GM12892 (cell line): Measurements from ENCODE around the gene ADGRB3.
"Not testable (repeated sequence)": the region's sequence is repeated elsewhere in the genome, so short reads cannot be mapped to it uniquely, and the experiment has no call there.

Source experiments
- DNase-seq: peaks from one replicate; pipeline ENCODE4 v3.0.0; 2011; ENCODE audit not compliant: insufficient read length
- FAIRE-seq: peaks from 2 replicates; lab custom pipeline; 2011; peaks lifted over from hg19 to GRCh38; lab: Jason Lieb, UNC
- POLR2A ChIP-seq: IDR thresholded peaks from 2 replicates; pipeline ENCODE4 v1.6.1; 2011; ENCODE audit warnings: low read depth, low read length, control low read depth
- POLR2AphosphoS5 ChIP-seq: IDR thresholded peaks from 2 replicates; pipeline ENCODE4 v1.6.1; 2011; ENCODE audit warnings: low read depth, low read length, control low read depth
- TAF1 ChIP-seq: IDR thresholded peaks from 2 replicates; pipeline ENCODE4 v1.6.1; 2011; ENCODE audit warnings: low read depth, mild to moderate bottlenecking, control low read depth, low read length, borderline replicate concordance

Gene ADGRB3

DNA sequence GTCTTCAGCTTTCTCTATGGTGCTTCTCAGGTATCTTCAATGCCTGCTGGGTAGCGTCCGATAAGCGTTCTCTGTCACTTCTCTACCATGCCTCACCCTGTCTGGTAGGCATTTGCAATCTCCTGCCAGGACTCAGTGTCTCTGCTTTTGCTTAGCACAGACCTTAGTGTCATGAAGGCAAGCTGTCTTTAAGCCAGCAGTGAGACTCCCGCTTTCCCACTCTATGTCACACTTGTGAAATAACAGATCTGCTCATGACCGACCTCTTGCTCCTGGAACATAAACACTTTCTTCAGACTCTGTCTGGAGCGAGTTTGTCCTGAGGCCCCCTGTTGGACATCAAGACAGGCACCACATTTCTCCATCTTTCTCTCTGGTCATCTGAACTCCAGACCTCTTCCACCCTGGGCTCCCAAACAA lies 17.0 kb downstream of the ADGRB3 start:
- TF ChIP-seq POLR2AphosphoS5: no peak
- no peak for TF ChIP-seq POLR2A
- TF ChIP-seq TAF1: no peak
- no peak for FAIRE-seq
- DNase-seq: no peak

DNA sequence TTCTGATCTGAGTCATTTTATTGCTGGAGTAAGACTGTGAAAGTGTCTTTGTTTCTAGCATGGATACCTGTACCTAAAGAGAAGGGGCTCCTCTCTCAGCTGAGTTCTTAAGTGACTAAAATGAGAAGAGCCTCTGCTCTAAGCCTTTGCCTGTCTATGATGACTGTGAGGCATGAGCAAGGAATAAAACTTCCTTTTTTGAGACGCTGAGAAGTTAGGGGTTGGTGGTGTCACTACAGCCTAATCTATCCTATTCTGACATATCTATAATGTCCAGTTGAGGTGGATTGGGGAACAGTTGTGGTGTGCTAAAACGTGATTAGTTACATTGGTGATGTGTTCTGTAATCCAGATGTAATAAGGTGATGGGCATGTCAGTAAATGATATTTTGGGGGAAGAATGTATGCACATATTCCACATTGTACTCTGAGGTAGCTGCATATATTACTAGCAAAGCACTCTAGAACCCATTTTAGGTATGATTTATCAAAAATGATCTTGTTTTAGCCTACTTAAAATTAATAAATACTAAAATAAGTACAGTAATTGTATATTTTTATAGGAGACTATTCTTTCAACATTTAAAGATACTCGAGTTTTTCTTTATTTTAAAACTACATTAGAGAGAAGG lies 18.1 kb downstream of the ADGRB3 start:
- FAIRE-seq (no peak), DNase-seq (no peak)
- no peak for TF ChIP-seq POLR2AphosphoS5
- no peak for TF ChIP-seq POLR2A
- TF ChIP-seq TAF1: no peak

DNA sequence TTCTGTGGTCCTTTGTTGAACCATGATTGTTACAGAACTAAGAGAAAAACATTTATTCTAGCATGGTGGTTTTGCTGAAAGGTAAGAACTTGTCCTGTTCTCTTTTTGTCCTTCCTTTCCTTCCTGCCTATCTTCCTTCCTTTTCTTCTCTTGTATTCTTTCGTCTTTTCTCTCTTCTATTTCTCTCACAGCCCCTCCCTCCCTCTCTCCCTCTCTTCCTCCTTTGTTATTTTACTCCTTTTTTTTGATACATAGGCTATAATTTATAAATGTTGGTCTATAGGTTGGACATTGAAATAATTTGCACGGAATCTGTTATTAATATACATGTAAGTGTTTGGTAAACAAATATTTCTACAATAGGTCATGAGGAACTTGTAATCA lies 18.6 kb downstream of the ADGRB3 start:
- TF ChIP-seq POLR2A: no peak
- no peak for TF ChIP-seq POLR2AphosphoS5
- no peak for TF ChIP-seq TAF1
- FAIRE-seq (no peak), DNase-seq (no peak)

DNA sequence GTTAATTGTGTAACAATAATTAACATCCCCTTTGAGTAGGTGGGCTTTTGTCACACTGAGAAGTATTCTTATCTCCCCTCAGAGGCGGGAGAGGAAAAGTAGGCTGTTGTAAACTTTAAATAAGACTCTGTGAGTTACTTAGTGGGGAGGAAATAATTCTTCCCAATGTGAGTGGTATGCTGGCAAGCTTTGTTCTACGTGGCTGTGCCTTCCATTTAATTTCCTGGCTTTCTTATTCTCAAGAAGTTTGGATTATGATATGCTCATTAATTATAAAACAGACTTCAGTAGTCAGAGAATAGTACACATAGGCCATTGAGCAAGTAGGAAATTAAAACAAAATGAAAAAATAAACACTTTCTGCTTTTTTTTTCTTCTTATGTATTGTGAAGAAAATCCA lies 19.1 kb downstream of the ADGRB3 start:
- FAIRE-seq (no peak), DNase-seq (no peak)
- TF ChIP-seq POLR2AphosphoS5 (no peak), POLR2A (no peak), TAF1 (no peak)

DNA sequence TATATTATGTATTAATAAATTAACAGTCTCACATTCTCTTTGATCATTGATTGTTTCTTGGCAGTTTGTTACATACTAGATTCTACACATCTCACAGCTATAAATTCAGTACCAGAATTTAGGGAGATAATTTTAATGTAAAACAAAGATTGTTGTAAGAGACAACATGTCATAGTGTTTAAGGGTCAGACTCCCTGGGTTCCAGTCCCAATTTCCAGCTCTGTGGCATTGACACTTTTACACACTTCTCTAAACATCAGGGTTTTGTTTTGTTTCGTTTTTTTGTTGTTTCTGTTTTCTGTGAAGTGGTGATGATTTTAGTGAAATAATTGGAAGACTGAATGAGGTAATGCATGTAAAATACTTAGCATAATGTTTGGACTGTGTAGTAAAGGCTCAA lies 19.9 kb downstream of the ADGRB3 start:
- DNase-seq: no peak
- no peak for TF ChIP-seq POLR2AphosphoS5
- no peak for TF ChIP-seq POLR2A
- TF ChIP-seq TAF1: no peak
- no peak for FAIRE-seq

DNA sequence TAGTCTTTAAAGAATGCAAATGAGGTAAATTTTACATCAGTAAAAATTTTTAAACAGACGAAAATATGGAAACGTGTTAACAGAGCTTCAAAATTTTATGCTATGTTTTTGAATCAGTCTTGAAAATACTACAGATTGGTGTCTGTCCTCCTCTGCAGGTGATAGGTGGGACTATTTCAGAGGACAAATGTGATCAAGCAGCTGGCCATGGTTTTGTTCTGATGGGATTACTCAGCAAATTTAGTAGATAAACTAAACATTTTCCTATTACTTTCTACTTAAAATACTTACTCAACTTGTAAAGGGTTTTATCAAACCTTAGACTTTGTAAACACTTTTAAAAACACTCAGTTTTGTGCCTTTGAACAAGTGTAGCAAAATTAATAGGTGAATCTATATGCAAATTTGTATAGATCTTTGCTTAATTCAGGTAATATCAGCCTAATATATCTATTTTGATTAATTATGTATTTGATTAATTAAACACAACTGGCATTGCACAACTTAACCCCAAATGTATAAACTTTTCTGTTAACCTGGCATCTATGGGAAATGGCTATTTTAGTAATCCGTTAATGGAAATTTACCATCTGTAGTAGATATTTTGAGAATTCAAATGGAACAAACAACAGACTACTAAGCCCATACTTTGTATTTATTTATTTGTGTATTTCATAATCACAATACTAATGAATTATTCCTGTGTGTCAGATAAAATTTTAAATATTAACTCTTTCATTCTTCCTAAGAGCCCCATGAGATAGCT lies 22.5 kb downstream of the ADGRB3 start:
- FAIRE-seq (no peak), DNase-seq (no peak)
- TF ChIP-seq TAF1 (no peak), POLR2A (no peak), POLR2AphosphoS5 (no peak)

DNA sequence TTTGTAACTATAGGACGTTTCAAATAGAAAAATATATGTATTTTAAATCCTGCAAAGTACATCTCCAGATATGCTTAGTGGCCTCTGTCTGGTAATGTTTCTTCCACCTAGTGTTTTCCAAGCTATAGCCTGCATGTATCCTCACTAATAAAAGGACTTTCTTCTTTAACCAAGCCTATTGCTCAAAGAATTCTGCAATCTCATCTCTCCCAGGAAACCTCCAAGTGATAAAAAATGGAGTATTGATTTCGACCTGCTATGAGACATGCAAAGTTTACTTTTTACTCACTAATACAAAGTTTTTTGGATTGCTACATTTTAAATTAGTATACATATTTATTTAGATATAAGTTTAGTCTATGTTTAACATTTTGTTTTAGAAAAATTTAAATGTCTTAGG lies 23.3 kb downstream of the ADGRB3 start:
- FAIRE-seq (no peak), DNase-seq (no peak)
- TF ChIP-seq POLR2A (no peak), POLR2AphosphoS5 (no peak), TAF1 (no peak)

DNA sequence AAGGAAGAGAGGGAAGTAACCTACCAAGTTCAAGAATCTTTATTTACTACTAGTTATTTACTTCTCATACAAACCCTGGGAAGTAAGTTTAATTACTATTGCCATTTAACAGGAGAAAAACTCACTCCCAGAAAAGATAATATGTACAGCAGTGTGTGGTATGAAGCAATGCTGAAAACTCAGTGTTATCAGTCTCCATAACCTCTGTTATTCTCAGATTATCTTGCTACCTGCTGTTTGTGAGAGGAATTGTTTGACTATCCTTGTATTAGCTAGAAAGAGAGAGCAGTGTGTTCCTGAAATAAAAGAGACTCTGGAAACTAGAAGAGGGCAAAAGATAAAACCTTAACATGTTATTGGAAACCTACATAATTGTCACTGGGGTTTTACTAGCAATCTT lies 38.2 kb downstream of the ADGRB3 start:
- DNase-seq: no peak
- TF ChIP-seq POLR2AphosphoS5 (no peak), TAF1 (no peak), POLR2A (no peak)
- FAIRE-seq: no peak

DNA sequence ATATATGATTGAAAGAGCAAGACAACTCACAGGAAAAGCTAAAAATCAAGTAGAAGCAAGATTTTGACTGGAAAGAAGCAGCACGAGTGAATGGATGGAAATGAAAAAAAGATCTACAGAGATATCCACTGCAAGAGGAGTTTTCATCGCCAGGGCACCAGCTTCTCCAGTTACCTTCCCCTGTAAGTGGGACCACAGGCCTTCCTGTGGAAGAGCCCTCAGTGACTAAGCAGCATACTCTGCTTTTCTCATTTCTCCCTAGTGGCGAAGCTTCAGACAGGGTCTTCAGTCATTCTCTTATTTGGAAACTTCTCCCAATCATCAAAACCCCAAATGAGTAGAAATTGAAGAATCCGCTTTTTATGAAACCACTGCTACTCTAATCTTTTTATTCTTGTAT lies 40.5 kb downstream of the ADGRB3 start:
- TF ChIP-seq TAF1: no peak
- TF ChIP-seq POLR2A: no peak
- TF ChIP-seq POLR2AphosphoS5: no peak
- DNase-seq: no peak
- no peak for FAIRE-seq

DNA sequence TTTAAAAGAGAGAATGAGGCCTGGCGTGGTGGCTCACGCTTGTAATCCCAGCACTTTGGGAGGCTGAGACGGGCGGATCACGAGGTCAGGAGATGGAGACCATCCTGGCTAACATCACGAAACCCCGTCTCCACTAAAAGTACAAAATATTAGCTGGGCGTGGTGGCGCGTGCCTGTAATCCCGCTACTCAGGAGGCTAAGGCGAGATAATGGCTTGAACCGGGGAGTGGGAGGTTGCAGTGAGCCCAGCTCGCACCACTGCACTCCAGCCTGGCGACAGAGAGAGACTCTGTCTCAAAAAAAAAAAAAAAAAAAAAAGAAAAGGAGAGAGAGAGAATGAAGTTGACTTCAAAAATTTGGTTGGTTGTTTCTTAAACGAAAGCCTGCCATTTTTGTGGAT lies 41.0 kb downstream of the ADGRB3 start:
- FAIRE-seq, DNase-seq: not testable (repeated sequence)

DNA sequence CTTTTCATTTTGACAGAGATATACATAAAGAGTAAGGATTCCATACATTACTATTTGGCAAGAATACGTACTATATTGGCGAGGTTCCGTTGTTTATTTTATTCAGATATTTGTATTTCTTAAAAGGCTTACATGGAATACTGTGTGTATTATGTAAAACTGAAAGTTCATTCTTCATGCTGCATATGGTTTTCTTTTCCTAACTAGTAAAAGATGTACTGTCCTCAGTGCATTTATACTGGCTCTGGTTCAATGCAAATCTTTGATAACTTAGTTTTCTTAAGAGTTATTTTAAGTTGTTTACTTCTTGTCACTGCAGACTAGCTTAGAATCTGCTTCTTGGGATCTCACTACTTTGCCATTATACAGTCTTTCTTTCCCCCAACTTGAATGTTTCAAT lies 42.0 kb downstream of the ADGRB3 start:
- DNase-seq (no peak), FAIRE-seq (no peak)
- TF ChIP-seq POLR2AphosphoS5: no peak
- no peak for TF ChIP-seq TAF1
- no peak for TF ChIP-seq POLR2A

DNA sequence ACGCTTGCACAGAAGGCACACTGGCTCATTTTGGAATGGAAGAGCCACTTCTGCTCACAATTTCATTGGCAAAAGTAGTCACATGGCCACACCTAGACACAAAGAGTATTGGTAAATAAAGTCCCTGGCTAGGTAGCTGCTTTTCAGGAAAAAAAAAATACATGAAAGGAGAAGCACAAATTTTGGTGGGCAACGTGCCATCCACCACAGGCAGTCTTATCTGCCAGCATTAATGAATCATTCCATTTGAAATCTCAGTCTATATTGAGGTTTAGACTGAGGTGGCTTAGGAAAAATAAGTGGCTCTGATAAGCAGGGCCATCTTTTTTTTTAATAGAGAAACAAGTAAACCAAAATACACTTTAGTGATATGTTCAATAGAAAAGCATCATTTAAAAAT lies 44.3 kb downstream of the ADGRB3 start:
- TF ChIP-seq POLR2AphosphoS5: no peak
- TF ChIP-seq POLR2A: no peak
- TF ChIP-seq TAF1: no peak
- no peak for FAIRE-seq
- no peak for DNase-seq

DNA sequence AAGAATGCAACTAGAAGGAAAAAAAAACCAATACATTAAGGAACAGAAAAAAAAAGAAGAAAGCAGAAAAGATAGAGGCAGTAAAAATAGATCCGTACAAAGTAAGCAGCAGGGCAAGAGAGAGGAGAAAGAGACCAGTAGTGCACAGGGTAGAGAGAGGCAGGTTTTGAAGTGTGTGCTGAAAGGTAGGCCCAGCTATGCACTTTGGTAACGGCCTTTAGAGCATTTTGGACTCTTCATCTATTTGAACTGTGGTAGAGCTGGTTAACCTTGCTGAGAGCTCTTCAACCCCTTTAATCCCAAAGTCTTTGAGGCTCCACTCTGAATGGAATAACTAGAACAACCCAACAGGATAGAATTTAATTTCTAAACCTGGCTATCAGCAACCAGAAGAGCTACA lies 45.2 kb downstream of the ADGRB3 start:
- no peak for FAIRE-seq
- DNase-seq: no peak

More for the DNA sequence above, 45.2 kb downstream of the ADGRB3 start:
- TF ChIP-seq POLR2A: no peak
- TF ChIP-seq POLR2AphosphoS5: no peak
- TF ChIP-seq TAF1: no peak
